OCI-LY7 (cell line): Measurements from ENCODE around the gene B3GLCT.

ENCODE experiments used
- EZH2phosphoT487 ChIP-seq: fragments of 200-600 bp; sonication (generic); IDR thresholded peaks from 2 replicates; pipeline ENCODE4 v1.6.1; 2018; ENCODE audit warnings: low read depth, borderline replicate concordance, mild to moderate bottlenecking, mixed run types, antibody characterized with exemption, low read length, moderate library complexity, mixed read lengths
- TF ChIP-seq, protein P1 (sequence below): fragments of 200-600 bp; sonication (generic); conservative IDR thresholded peaks from 2 replicates; pipeline ENCODE4 v1.5.1; 2014; ENCODE audit warnings: mild to moderate bottlenecking, antibody characterized with exemption, low read length, moderate library complexity, mixed read lengths

DNA sequence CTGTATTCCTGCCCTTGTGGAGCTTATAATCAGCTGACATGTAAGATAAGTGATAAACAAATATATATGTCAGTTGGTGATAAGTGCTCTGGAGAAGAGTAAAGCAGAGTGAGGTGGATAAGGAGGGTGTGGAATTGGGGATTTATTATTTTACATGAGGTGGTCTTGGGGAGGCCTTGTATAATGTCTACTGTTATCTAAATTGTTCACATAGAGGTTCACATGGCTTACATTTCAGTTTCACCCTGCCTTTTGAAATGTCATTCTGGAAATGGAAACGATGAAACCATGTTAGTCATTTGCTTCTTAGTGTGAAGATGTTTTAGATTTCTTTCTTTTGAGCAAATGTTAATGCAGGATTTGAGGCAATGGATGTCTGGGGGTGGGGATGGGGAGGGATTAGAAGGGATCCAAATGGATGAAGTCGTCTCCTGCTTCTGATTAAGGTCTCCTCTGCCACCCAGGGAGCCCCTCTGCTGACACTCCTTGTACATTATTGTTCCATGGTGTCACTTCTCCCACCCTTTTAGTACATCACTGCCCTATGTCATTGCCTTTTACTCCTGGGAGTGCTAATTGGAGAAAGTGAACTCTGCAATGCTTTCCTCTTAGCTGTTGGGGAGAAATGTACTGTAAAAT is 14.0 kb downstream of the B3GLCT start:
- TF ChIP-seq, protein P1, sequence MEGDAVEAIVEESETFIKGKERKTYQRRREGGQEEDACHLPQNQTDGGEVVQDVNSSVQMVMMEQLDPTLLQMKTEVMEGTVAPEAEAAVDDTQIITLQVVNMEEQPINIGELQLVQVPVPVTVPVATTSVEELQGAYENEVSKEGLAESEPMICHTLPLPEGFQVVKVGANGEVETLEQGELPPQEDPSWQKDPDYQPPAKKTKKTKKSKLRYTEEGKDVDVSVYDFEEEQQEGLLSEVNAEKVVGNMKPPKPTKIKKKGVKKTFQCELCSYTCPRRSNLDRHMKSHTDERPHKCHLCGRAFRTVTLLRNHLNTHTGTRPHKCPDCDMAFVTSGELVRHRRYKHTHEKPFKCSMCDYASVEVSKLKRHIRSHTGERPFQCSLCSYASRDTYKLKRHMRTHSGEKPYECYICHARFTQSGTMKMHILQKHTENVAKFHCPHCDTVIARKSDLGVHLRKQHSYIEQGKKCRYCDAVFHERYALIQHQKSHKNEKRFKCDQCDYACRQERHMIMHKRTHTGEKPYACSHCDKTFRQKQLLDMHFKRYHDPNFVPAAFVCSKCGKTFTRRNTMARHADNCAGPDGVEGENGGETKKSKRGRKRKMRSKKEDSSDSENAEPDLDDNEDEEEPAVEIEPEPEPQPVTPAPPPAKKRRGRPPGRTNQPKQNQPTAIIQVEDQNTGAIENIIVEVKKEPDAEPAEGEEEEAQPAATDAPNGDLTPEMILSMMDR, result no peak
- TF ChIP-seq EZH2phosphoT487, result no peak
